ENCODE data around the gene DNAJC22. TPM values are rescaled to one million over a fixed set of nuclear protein-coding genes. Genes with fewer than 3 reads are reported as not detected.

Gene DNAJC22
- total and polyA plus RNA-seq, 9 of the 15 experiments (the other 6 are each of a cell fraction or from before 2014, with no cell fraction given): 0.10 to 1.2 (median 0.47) TPM

- intact Hi-C loops (cut with micrococcal nuclease): no loop called here
- DNase-seq (ENCODE audit: extremely low read depth in 1 of 4, low spot score in 3 of 4): no peak
- Histone ChIP-seq H4K20me1 (replicated peaks; ENCODE audit: control insufficient read depth, insufficient read depth, low read length) (peaks cover 5% of the 10 kb centered on the region; the same call in 1 of the 2 replicates), H3K27me3 (ENCODE audit: control insufficient read depth in 2 of 2, insufficient read depth in 2 of 2, low read length in 2 of 2) (no peaks in the 10 kb centered on the region), H3K9me3 (replicated peaks; ENCODE audit: control insufficient read depth, insufficient read depth, low read depth, low read length) (no peaks in the 10 kb centered on the region), H3K36me3 (ENCODE audit: control insufficient read depth, insufficient read depth, low read length) (no peaks in the 10 kb centered on the region), H3K27ac (ENCODE audit: extremely low read depth, low read depth, low read length) (no peak overlapping the region), H3K9ac (ENCODE audit: insufficient read depth in 1 of 2, low read depth in 2 of 2, low read length in 2 of 2) (no peak overlapping the region), H3K9me1 (ENCODE audit: control insufficient read depth, insufficient read depth, low read length) (no peaks in the 10 kb centered on the region), H2AFZ (ENCODE audit: low read depth, low read length) (no peak overlapping the region), H3K4me1 (replicated peaks in 1 of 2; ENCODE audit: control insufficient read depth in 2 of 2, insufficient read depth in 2 of 2, low read length in 2 of 2) (peaks cover 11% of the 10 kb centered on the region in 2 experiments), H3K4me2 (ENCODE audit: insufficient read depth, low read length) (no peak overlapping the region), H3K79me2 (ENCODE audit: control insufficient read depth, insufficient read depth, low read length) (peaks cover 24% of the 10 kb centered on the region; the same call in 2 of the 3 replicates), H3K4me3 (no peak overlapping the region)
- ChIA-PET CTCF (ENCODE audit: low intra/inter-chr PET ratio) (no interaction called here), POLR2A (interaction anchor here (1.1 to 1.3 kb wide), 3 partner anchors 20 to 31 kb away, joined by 3 to 4 read pairs (median 3); partner anchors contain the start of gene SPATS2)
- in situ Hi-C loops (cut with MboI): no loop called here
- BruUV-seq (replicated peaks): no TSS peak
- 73% methylated on average over 1 of the region's 1 CpG for WGBS (ENCODE audit: insufficient coverage, low coverage, missing lambda C conversion rate)
- no peak for ATAC-seq
- no peak for FAIRE-seq
- TF ChIP-seq MAFG (tag; conservative IDR thresholded peaks at IDR 0.05) (peak; percentile 26; the same call in 1 of the 2 replicates), C11orf30 (IDR thresholded peaks at IDR 0.05; ENCODE audit: low read depth) (peak; percentile 73), ZNF316 (IDR thresholded peaks at IDR 0.05) (peak; percentile 82), SRF (CRISPR knock-in tag; IDR thresholded peaks at IDR 0.05) (no peak)
These were observed 50.3 kb downstream of the DNAJC22 start for GRCh38 chr12:49397000-49397399.

- ChIA-PET CTCF (ENCODE audit: low intra/inter-chr PET ratio) (no interaction called here), POLR2A (interaction anchor here (0.6 to 2.0 kb wide), 6 partner anchors 8 to 270 kb away, joined by 3 to 9 read pairs (median 4); partner anchors contain the start of gene SPATS2)
- H3K4me1 ChIP-seq (replicated peaks in 1 of 2; ENCODE audit: control insufficient read depth in 2 of 2, insufficient read depth in 2 of 2, low read length in 2 of 2): peaks cover 16 to 21% of the 10 kb centered on the region in 2 experiments
- H3K27ac ChIP-seq (ENCODE audit: extremely low read depth, low read depth, low read length): no peak overlapping the region
- BruUV-seq (replicated peaks): no TSS peak
- peaks cover 32% of the 10 kb centered on the region for H3K79me2 ChIP-seq (ENCODE audit: control insufficient read depth, insufficient read depth, low read length)
- H3K36me3 ChIP-seq (ENCODE audit: control insufficient read depth, insufficient read depth, low read length): no peaks in the 10 kb centered on the region
- 0% methylated on average over 1 of the region's 1 CpG for WGBS (ENCODE audit: insufficient coverage, low coverage, missing lambda C conversion rate)
- H3K9me1 ChIP-seq (ENCODE audit: control insufficient read depth, insufficient read depth, low read length): no peaks in the 10 kb centered on the region
- ATAC-seq (peak; percentile 91), FAIRE-seq (peak; percentile 85), DNase-seq (ENCODE audit: extremely low read depth in 1 of 4, low spot score in 3 of 4) (peak in 2 of 4 experiments; percentile 59 to 61)
- H3K9me3 ChIP-seq (replicated peaks; ENCODE audit: control insufficient read depth, insufficient read depth, low read depth, low read length): no peaks in the 10 kb centered on the region
- H3K4me3 ChIP-seq: no peak overlapping the region
- no peaks in the 10 kb centered on the region for H3K27me3 ChIP-seq (ENCODE audit: control insufficient read depth in 2 of 2, insufficient read depth in 2 of 2, low read length in 2 of 2)
- no peak overlapping the region for H3K9ac ChIP-seq (ENCODE audit: insufficient read depth in 1 of 2, low read depth in 2 of 2, low read length in 2 of 2)
- intact Hi-C loops (cut with micrococcal nuclease): no loop called here
- in situ Hi-C loops (cut with MboI): no loop called here
- H4K20me1 ChIP-seq (replicated peaks; ENCODE audit: control insufficient read depth, insufficient read depth, low read length): peaks cover 11% of the 10 kb centered on the region
- peak overlapping the region; percentile 43; the same call in 1 of the 2 replicates for H3K4me2 ChIP-seq (ENCODE audit: insufficient read depth, low read length)
- no peak overlapping the region for H2AFZ ChIP-seq (ENCODE audit: low read depth, low read length)
- TF ChIP-seq AFF1 (IDR thresholded peaks at IDR 0.05; ENCODE audit: low read depth in 1 of 2, partially characterized antibody in 2 of 2) (peak in 1 of 2 experiments; percentile 50), ZMIZ1 (IDR thresholded peaks at IDR 0.05; ENCODE audit: low read depth in 2 of 2, low read length in 2 of 2) (no peak), CC2D1A (IDR thresholded peaks at IDR 0.05) (no peak), MECOM (CRISPR knock-in tag; IDR thresholded peaks at IDR 0.05) (peak; percentile 65)
These were observed 53.6 kb downstream of the DNAJC22 start for GRCh38 chr12:49400304-49400703.
